HepG2 (cell line): Measurements from ENCODE around the gene PCOLCE2. TPM values are rescaled to one million over a fixed set of nuclear protein-coding genes. Genes with fewer than 3 reads are reported as not detected.

Experiments
- ADNP ChIP-seq: sonication (generic); formaldehyde crosslinking; IDR thresholded peaks from 2 replicates; pipeline ENCODE4 v1.4.0; 2020; ENCODE audit warnings: missing genetic modification reagents
- ARHGAP35 ChIP-seq: sonication (generic); formaldehyde crosslinking; IDR thresholded peaks from 2 replicates; pipeline ENCODE4 v1.9.0; 2022; ENCODE audit warnings: mild to moderate bottlenecking, inconsistent platforms, moderate library complexity, missing genetic modification reagents, borderline replicate concordance
- SMC3 ChIP-seq: IDR thresholded peaks from 2 replicates; pipeline ENCODE4 v1.6.1; 2011; ENCODE audit warnings: low read length, improper control_type of control experiment
- SMYD3 ChIP-seq: sonication (generic); formaldehyde crosslinking; IDR thresholded peaks from 2 replicates; pipeline ENCODE4 v1.8.1; 2023; ENCODE audit warnings: mild to moderate bottlenecking, missing genetic modification reagents
- STAG1 ChIP-seq: sonication (generic); formaldehyde crosslinking; IDR thresholded peaks from 2 replicates; pipeline ENCODE4 v1.4.0; 2020; ENCODE audit warnings: missing genetic modification reagents
- YY1 ChIP-seq: IDR thresholded peaks from 2 replicates; pipeline ENCODE4 v1.6.1; 2011; ENCODE audit warnings: low read length, low read depth, moderate library complexity, mild to moderate bottlenecking; ENCODE audit not compliant: insufficient read depth, insufficient replicate concordance
- ZKSCAN1 ChIP-seq: fragments of 150-350 bp; IDR thresholded peaks from 2 replicates; pipeline ENCODE4 v1.6.1; 2014; ENCODE audit warnings: low read length
- ZNF138 ChIP-seq: sonication (generic); formaldehyde crosslinking; IDR thresholded peaks from 2 replicates; pipeline ENCODE4 v1.5.0; 2020; ENCODE audit warnings: mild to moderate bottlenecking, low read depth, missing genetic modification reagents
- ZNF549 ChIP-seq: sonication (generic); formaldehyde crosslinking; IDR thresholded peaks from 2 replicates; pipeline ENCODE4 v1.5.0; 2020; ENCODE audit warnings: missing genetic modification reagents
- ZNF589 ChIP-seq: sonication (generic); formaldehyde crosslinking; conservative IDR thresholded peaks from 2 replicates; pipeline ENCODE4 v1.8.0; 2022; ENCODE audit warnings: mild to moderate bottlenecking, moderate library complexity, missing genetic modification reagents
- ZNF644 ChIP-seq: IDR thresholded peaks from 2 replicates; pipeline ENCODE4 v1.6.1; 2016; ENCODE audit warnings: low read depth
- ZNF83 ChIP-seq: sonication (generic); formaldehyde crosslinking; IDR thresholded peaks from 2 replicates; pipeline ENCODE4 v1.4.0; 2020; ENCODE audit warnings: missing genetic modification reagents, mild to moderate bottlenecking, borderline replicate concordance
- ZNF850 ChIP-seq: sonication (generic); formaldehyde crosslinking; conservative IDR thresholded peaks from 2 replicates; pipeline ENCODE4 v1.9.0; 2021; ENCODE audit warnings: mild to moderate bottlenecking, missing genetic modification reagents
- polyA plus RNA-seq, 8 experiments: library from polyadenylated mRNA; depleted of rRNA in 3 of 8; stranded (reverse) in 7 of 8; unstranded in 1 of 8; fragments of >200 nt; fragmentation: Illumina TruSeq in 4 of 8; extraction: Trizol in 4 of 8; gene quantifications; 2 replicates each; pipeline versions ENCODE4 v1.2.1 to v1.2.3, GENCODE V29; 2011 to 2016; ENCODE audit warnings: low read depth in 4 of 8, missing spikeins in 1 of 8, mixed read lengths in 1 of 8; ENCODE audit not compliant: insufficient read depth in 1 of 8
- total RNA-seq, 5 experiments: library from RNA; depleted of rRNA; stranded (reverse); fragments of >200 nt; fragmentation: Illumina TruSeq; extraction: Trizol; gene quantifications; 2 replicates each; pipeline ENCODE4 v1.2.3, GENCODE V29; 2016; ENCODE audit warnings: low read depth in 1 of 5
- TF ChIP-seq, protein P1 (sequence below): sonication (generic); formaldehyde crosslinking; IDR thresholded peaks from 2 replicates; pipeline ENCODE4 v1.5.0; 2020; ENCODE audit warnings: missing genetic modification reagents
- TF ChIP-seq, protein P2 (sequence below): sonication (generic); formaldehyde crosslinking; IDR thresholded peaks from 2 replicates; pipeline ENCODE4 v1.9.0; 2021; ENCODE audit warnings: missing genetic modification reagents, borderline replicate concordance
- TF ChIP-seq, protein P3 (sequence below): IDR thresholded peaks from 2 replicates; pipeline ENCODE4 v1.6.1; 2016; ENCODE audit warnings: low read depth
- TF ChIP-seq, protein P4 (sequence below): IDR thresholded peaks from 2 replicates; pipeline ENCODE4 v1.6.1; 2016; ENCODE audit warnings: mild to moderate bottlenecking, missing biosample characterization, missing genetic modification reagents
- TF ChIP-seq, protein P5 (sequence below): sonication (generic); formaldehyde crosslinking; IDR thresholded peaks from 2 replicates; pipeline ENCODE4 v1.4.0; 2020; ENCODE audit warnings: missing genetic modification reagents, mild to moderate bottlenecking, borderline replicate concordance
- TF ChIP-seq, protein P6 (sequence below): sonication (generic); formaldehyde crosslinking; IDR thresholded peaks from 2 replicates; pipeline ENCODE4 v1.9.0; 2022; ENCODE audit warnings: missing genetic modification reagents, mild to moderate bottlenecking, borderline replicate concordance

The PCOLCE2 gene
- total and polyA plus RNA-seq, 2 of the 13 experiments (the other 11 are each of a cell fraction or from before 2014, with no cell fraction given): 0.71 to 2.0 TPM

DNA sequence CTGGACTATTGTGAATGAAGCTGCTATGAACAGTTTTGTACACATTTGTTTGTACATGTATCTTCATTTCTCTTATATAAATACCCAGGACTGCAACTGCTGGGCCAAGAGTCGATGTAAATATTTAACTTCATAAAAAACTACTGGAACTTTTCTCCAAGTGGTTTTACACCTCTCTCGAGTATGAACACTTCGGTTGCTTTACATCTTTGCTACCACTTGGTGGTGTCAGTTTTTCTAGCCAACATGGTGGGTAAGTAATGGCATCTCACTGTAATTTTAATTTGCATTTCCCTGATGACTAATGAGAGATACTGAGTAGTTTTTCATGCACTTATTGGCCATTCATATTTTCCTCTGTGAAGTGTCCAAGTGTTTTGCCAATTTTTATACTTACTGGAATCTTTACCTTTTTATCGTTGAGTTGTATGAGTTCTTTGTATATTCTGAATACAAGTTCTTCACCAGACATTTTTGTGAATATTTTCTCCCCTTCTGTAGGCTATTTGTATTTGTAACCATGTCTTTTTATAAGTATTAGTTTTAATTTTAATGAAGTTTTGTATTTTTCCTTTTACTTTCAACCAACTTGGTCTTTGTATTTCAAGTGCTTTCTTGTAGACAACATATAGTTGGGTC is 44.4 kb downstream of the PCOLCE2 start (continued):
- TF ChIP-seq ZNF138 (no peak), ZNF644 (CRISPR knock-in tag) (peak; percentile 71), ARHGAP35 (no peak), STAG1 (peak; percentile 49), SMC3 (peak; percentile 31; the same call in 1 of the 2 replicates), ZNF589 (CRISPR knock-in tag) (no peak), YY1 (peak; percentile 17), ZNF83 (CRISPR knock-in tag) (no peak), ADNP (CRISPR knock-in tag) (no peak), ZNF549 (CRISPR knock-in tag) (no peak), SMYD3 (CRISPR knock-in tag) (no peak), ZNF850 (CRISPR knock-in tag) (no peak), ZKSCAN1 (no peak)
- TF ChIP-seq, protein P1, sequence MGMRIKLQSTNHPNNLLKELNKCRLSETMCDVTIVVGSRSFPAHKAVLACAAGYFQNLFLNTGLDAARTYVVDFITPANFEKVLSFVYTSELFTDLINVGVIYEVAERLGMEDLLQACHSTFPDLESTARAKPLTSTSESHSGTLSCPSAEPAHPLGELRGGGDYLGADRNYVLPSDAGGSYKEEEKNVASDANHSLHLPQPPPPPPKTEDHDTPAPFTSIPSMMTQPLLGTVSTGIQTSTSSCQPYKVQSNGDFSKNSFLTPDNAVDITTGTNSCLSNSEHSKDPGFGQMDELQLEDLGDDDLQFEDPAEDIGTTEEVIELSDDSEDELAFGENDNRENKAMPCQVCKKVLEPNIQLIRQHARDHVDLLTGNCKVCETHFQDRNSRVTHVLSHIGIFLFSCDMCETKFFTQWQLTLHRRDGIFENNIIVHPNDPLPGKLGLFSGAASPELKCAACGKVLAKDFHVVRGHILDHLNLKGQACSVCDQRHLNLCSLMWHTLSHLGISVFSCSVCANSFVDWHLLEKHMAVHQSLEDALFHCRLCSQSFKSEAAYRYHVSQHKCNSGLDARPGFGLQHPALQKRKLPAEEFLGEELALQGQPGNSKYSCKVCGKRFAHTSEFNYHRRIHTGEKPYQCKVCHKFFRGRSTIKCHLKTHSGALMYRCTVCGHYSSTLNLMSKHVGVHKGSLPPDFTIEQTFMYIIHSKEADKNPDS (CRISPR knock-in tag): no peak
- TF ChIP-seq, protein P2, sequence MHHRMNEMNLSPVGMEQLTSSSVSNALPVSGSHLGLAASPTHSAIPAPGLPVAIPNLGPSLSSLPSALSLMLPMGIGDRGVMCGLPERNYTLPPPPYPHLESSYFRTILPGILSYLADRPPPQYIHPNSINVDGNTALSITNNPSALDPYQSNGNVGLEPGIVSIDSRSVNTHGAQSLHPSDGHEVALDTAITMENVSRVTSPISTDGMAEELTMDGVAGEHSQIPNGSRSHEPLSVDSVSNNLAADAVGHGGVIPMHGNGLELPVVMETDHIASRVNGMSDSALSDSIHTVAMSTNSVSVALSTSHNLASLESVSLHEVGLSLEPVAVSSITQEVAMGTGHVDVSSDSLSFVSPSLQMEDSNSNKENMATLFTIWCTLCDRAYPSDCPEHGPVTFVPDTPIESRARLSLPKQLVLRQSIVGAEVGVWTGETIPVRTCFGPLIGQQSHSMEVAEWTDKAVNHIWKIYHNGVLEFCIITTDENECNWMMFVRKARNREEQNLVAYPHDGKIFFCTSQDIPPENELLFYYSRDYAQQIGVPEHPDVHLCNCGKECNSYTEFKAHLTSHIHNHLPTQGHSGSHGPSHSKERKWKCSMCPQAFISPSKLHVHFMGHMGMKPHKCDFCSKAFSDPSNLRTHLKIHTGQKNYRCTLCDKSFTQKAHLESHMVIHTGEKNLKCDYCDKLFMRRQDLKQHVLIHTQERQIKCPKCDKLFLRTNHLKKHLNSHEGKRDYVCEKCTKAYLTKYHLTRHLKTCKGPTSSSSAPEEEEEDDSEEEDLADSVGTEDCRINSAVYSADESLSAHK (CRISPR knock-in tag): no peak
- TF ChIP-seq, protein P3, sequence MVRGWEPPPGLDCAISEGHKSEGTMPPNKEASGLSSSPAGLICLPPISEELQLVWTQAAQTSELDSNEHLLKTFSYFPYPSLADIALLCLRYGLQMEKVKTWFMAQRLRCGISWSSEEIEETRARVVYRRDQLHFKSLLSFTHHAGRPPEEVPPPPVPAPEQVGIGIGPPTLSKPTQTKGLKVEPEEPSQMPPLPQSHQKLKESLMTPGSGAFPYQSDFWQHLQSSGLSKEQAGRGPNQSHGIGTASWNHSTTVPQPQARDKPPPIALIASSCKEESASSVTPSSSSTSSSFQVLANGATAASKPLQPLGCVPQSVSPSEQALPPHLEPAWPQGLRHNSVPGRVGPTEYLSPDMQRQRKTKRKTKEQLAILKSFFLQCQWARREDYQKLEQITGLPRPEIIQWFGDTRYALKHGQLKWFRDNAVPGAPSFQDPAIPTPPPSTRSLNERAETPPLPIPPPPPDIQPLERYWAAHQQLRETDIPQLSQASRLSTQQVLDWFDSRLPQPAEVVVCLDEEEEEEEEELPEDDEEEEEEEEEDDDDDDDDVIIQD (CRISPR knock-in tag): peak; percentile 44; the same call in 1 of the 2 replicates
- TF ChIP-seq, protein P4, sequence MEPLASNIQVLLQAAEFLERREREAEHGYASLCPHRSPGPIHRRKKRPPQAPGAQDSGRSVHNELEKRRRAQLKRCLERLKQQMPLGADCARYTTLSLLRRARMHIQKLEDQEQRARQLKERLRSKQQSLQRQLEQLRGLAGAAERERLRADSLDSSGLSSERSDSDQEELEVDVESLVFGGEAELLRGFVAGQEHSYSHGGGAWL (CRISPR knock-in tag): no peak
- TF ChIP-seq, protein P5, sequence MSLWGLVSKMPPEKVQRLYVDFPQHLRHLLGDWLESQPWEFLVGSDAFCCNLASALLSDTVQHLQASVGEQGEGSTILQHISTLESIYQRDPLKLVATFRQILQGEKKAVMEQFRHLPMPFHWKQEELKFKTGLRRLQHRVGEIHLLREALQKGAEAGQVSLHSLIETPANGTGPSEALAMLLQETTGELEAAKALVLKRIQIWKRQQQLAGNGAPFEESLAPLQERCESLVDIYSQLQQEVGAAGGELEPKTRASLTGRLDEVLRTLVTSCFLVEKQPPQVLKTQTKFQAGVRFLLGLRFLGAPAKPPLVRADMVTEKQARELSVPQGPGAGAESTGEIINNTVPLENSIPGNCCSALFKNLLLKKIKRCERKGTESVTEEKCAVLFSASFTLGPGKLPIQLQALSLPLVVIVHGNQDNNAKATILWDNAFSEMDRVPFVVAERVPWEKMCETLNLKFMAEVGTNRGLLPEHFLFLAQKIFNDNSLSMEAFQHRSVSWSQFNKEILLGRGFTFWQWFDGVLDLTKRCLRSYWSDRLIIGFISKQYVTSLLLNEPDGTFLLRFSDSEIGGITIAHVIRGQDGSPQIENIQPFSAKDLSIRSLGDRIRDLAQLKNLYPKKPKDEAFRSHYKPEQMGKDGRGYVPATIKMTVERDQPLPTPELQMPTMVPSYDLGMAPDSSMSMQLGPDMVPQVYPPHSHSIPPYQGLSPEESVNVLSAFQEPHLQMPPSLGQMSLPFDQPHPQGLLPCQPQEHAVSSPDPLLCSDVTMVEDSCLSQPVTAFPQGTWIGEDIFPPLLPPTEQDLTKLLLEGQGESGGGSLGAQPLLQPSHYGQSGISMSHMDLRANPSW: no peak
- TF ChIP-seq, protein P6, sequence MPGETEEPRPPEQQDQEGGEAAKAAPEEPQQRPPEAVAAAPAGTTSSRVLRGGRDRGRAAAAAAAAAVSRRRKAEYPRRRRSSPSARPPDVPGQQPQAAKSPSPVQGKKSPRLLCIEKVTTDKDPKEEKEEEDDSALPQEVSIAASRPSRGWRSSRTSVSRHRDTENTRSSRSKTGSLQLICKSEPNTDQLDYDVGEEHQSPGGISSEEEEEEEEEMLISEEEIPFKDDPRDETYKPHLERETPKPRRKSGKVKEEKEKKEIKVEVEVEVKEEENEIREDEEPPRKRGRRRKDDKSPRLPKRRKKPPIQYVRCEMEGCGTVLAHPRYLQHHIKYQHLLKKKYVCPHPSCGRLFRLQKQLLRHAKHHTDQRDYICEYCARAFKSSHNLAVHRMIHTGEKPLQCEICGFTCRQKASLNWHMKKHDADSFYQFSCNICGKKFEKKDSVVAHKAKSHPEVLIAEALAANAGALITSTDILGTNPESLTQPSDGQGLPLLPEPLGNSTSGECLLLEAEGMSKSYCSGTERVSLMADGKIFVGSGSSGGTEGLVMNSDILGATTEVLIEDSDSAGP (CRISPR knock-in tag): no peak
